Bronchial epithelial cell (primary cell): ENCODE results near the gene CFAP20DC. TPM values are rescaled to one million over a fixed set of nuclear protein-coding genes. Genes with fewer than 3 reads are reported as not detected.
A peak's percentile ranks its signal among the peaks of the same experiment; 100 is the strongest.

Experiments
- DNase-seq: peaks from one replicate; pipeline ENCODE4 v3.0.0-alpha.2; 2010; ENCODE audit warnings: low read depth
- FAIRE-seq: peaks from 2 replicates; lab custom pipeline; 2011; peaks lifted over from hg19 to GRCh38; lab: Jason Lieb, UNC
- H3K27me3 ChIP-seq: 2 replicates; pipeline ENCODE4 v1.5.1; 2011; ENCODE audit warnings: low read length; ENCODE audit not compliant: control insufficient read depth, insufficient read depth
- H3K36me3 ChIP-seq: 2 replicates; pipeline ENCODE4 v1.5.1; 2011; ENCODE audit warnings: low read length; ENCODE audit not compliant: control insufficient read depth, insufficient read depth
- H3K4me3 ChIP-seq: 2 replicates; pipeline ENCODE4 v1.5.1; 2011; ENCODE audit warnings: mild to moderate bottlenecking, low read depth, low read length, control low read depth
- CTCF ChIP-seq: IDR thresholded peaks from 2 replicates; pipeline ENCODE4 v1.5.1; 2011; ENCODE audit warnings: mild to moderate bottlenecking, moderate library complexity, low read length, control low read depth, inconsistent platforms; ENCODE audit not compliant: insufficient read depth, severe bottlenecking
- total RNA-seq: library from RNA; depleted of rRNA; stranded (reverse); fragments of >200 nt; gene quantifications from 2 replicates; pipeline ENCODE4 v1.2.1, GENCODE V29; 2014

Gene CFAP20DC
- total RNA-seq, 1 donor from 2014 or later, result 6.8 TPM

DNA sequence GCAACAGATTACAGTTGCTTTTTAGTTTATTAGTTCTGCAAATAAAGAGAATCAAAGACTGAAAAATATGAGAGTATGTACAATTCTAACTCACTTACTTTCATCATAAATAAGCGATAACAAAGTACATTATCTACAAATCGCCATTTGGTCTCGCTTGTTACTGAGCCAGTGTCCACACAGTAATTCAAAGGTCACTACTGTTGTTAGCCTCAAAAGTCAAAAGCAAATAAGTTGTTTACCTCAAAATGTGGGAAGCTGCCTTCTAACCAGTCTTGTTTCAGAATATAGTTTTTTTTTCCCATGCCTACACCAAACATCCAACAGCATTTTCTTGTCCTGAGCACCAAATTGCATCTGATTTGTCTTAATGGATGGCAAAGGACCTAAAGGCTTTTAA is 255.9 kb downstream of the CFAP20DC start:
- DNase-seq (no peak), FAIRE-seq (no peak)
- Histone ChIP-seq H3K27me3 (no peaks in the 10 kb centered on the region), H3K4me3 (no peak overlapping the region), H3K36me3 (no peaks in the 10 kb centered on the region)
- TF ChIP-seq CTCF, result no peak

DNA sequence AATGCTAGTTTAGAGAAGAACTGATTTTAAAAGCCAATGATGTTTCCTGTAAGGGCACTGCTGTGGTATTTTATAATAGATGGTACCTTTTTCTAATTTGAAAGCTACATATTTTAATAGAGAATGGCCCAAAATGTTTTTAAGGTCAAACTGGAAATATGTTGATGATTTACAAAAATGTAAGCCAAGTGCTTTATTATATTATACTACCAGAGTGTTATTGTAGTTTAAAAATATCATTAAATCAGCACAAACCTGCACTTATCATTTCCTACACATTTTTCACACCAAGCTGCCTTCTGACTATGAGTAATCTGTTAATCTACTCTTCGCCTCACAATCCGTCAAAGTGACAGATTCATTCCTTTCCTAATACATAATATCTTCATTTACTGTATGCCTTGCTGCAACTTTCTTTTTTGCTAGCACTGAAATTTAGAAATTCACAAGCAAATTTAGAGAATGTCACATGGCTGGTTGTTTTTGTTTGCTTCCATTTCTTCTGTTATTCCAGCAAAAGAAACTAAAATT is 256.8 kb downstream of the CFAP20DC start:
- no peaks in the 10 kb centered on the region for H3K27me3 ChIP-seq
- no peaks in the 10 kb centered on the region for H3K36me3 ChIP-seq
- FAIRE-seq, result no peak
- TF ChIP-seq CTCF, result no peak
- DNase-seq, result no peak
- no peak overlapping the region for H3K4me3 ChIP-seq

- Histone ChIP-seq H3K27me3 (no peaks in the 10 kb centered on the region), H3K4me3 (no peak overlapping the region), H3K36me3 (no peaks in the 10 kb centered on the region)
- no peak for TF ChIP-seq CTCF
- FAIRE-seq (no peak), DNase-seq (no peak)
Observed at GRCh38 chr3:58789385-58789784, 260.4 kb downstream of the CFAP20DC start.

GRCh38 chr3:58784888-58785287 is 264.9 kb downstream of the CFAP20DC start:
- H3K4me3 ChIP-seq, result no peak overlapping the region
- H3K27me3 ChIP-seq, result no peaks in the 10 kb centered on the region
- no peaks in the 10 kb centered on the region for H3K36me3 ChIP-seq
- FAIRE-seq, result no peak
- TF ChIP-seq CTCF, result no peak
- no peak for DNase-seq

GRCh38 chr3:58784425-58784824 is 265.4 kb downstream of the CFAP20DC start:
- no peak overlapping the region for H3K4me3 ChIP-seq
- no peak for TF ChIP-seq CTCF
- DNase-seq (no peak), FAIRE-seq (peak; percentile 7)
- H3K27me3 ChIP-seq, result no peaks in the 10 kb centered on the region
- no peaks in the 10 kb centered on the region for H3K36me3 ChIP-seq

GRCh38 chr3:58783845-58784244 is 266.0 kb downstream of the CFAP20DC start:
- no peak for FAIRE-seq
- no peaks in the 10 kb centered on the region for H3K36me3 ChIP-seq

More at GRCh38 chr3:58783845-58784244, 266.0 kb downstream of the CFAP20DC start:
- DNase-seq, result no peak
- Histone ChIP-seq H3K4me3 (no peak overlapping the region), H3K27me3 (no peaks in the 10 kb centered on the region)
- no peak for TF ChIP-seq CTCF
